Dedifferentiated amniotic fluid mesenchymal stem cell (primary cell): ENCODE results near the gene PRKAB2.
"Not testable (repeated sequence)": the region's sequence is repeated elsewhere in the genome, so short reads cannot be mapped to it uniquely, and the experiment has no call there.

ENCODE experiments used
- DNase-seq: peaks from one replicate; pipeline ENCODE4 v3.0.0-alpha.2; 2016; ENCODE audit errors: extremely low spot score

Gene PRKAB2

DNA sequence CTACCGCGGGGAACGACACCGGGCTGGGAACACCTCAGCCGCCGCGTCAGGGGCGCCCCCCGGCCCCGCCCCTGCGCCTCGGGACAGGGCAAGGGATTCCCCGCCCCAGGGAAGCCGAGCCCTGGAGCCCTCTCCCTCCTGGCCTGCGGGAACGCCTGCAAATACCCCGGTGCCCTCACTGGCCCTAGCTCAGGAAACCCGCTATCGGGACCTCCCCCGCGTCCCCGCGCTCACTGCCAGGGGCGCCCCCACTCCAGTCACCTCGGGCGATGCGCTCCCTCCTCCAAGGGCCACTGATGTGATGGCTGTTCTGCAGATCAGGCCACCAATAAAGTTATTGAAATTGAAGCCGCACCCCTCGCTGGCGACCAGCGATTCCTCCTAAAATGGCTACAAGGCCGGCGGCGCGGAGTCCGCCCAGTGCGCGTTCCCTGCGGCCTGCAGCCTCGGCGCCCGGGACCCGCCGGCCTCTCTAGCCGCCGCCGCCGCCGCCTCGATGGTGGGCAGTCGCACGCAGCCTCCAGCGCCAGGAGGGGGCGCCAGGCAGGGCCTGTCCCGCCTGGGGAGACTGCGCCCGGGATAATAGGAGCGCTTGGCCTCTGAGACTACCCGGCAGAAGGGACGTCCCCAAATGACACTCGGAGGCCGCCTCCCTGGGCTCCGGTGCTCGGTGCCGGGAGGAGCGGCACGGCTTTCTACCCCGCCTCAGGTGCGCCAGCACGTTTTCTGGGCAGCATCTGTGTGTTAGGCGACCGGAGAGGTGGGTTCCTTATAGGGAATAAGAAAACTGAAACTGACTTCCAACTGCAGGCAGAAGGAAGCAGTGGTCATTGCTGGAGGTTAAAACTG lies at the start of gene PRKAB2:
Gene PRKAB2 (minus strand): TSS at position 303 of the 849 bp plus-strand sequence. CDS start 326 bp downstream, outside the sequence.
- DNase-seq: peak; percentile 92

DNA sequence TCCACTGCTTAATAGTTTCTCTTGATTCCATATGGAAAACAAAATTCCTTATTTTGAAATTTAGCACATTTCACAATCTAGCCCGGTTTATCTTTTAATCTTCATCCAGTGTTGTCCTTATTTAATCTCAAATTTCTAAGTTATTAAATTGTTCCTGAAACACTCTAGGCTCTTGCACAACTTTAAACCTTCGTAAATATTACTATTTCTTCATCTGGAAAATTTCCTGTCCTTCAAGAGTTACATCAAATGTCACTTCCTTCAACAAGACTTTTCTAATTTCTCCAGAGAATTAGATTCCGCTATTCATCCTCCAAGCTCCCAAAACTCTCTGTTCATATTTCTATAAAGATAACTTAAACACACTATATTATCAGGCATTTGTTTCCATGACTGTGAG lies 46.3 kb upstream of the PRKAB2 start:
- no peak for DNase-seq

GRCh38 chr1:147217141-147217540 lies 44.9 kb upstream of the PRKAB2 start:
- no peak for DNase-seq

DNA sequence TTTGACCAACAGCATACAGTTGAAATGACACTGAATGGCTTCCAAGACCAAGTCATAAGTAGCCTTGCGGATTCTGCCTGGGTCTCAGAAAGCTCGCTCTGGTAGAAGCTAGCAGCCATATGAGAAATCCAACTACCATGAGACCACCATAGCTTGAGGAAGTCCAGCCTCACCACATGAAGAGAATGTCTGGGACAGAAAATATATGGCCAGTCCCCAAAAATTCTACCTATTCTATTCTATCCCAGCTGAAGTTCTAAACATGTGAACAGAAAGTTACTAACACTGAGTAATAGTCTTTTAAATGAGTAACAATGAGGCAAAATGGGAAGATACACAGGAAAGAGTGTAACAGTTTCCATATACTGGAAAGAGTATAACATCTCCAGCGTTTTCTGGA lies 43.9 kb upstream of the PRKAB2 start:
- DNase-seq: no peak

DNA sequence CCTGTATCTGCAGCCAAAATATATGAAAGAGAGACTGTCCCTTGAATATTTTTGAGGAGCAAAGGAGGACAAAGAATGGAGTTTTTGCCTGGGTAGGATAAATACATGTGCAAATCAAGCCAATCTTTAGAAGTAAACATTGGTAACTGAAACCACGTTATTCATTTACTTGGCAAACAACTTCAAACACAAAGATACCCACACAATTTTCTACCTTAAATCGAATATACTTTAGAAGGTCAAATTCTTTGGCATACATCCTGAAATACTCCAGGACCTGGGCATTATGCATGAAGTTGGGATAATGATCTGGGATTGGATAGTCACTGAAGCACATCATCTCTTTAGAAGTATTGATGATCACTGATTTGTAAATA lies 43.3 kb upstream of the PRKAB2 start:
- DNase-seq: no peak

DNA sequence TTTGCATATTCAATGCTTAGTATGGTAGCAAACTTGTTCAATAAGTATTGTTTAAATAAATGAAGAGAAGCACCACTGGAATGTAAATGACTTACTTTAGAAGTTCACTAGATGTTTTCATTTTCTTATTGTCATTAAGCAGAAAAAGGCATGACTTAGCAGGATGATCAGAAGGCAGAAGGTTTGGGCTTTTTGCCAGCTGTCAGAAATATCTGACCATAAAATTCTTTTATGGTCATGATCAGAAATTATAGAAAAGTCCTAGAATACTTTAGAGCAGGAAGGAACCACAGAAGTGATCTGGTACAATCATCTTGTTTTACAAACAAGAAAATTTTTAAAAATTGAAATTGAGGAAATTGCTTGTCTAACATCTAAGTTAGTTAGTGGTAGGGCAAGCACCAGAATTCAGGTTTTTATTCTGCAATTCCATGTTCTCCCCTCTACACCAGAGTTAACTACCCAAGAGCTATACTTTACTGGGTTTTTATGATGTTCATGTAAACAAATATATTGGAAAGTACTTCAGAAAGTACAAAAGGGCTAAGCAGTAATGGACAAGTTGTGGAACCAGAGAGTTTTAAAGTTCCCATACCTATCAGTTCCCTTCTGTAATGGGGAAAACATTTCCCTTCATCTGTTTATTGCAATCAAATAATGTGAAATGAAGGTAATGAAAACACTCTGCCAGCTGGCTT lies 42.7 kb upstream of the PRKAB2 start:
- DNase-seq: no peak

GRCh38 chr1:147214325-147214724 lies 42.1 kb upstream of the PRKAB2 start:
- no peak for DNase-seq

- DNase-seq: no peak
Measured at GRCh38 chr1:147213271-147213670, 41.0 kb upstream of the PRKAB2 start.

GRCh38 chr1:147211577-147211976 lies 39.3 kb upstream of the PRKAB2 start:
- DNase-seq: no peak

DNA sequence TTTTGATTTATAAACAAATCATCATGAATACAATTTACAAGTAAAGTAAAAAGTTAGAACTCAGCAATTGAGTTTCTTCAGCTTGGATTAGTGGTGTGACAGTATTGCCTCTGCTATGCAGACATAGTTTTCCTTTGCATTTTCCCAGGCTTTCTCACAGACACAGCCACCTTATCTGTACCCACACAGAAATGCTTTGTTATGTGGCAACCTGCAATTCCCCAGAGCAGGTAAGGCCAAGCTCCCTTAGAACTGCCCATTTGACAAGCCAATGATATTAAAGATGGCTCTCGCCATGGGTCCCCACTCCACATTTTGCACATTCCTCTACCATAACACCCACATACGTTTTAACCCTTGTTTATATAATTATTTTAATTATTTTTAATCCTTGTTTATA lies 38.7 kb upstream of the PRKAB2 start:
- no peak for DNase-seq

- DNase-seq: no peak
Measured at GRCh38 chr1:147209825-147210821, 37.9 kb upstream of the PRKAB2 start.

GRCh38 chr1:147208619-147209018 lies 36.3 kb upstream of the PRKAB2 start:
- no peak for DNase-seq

DNA sequence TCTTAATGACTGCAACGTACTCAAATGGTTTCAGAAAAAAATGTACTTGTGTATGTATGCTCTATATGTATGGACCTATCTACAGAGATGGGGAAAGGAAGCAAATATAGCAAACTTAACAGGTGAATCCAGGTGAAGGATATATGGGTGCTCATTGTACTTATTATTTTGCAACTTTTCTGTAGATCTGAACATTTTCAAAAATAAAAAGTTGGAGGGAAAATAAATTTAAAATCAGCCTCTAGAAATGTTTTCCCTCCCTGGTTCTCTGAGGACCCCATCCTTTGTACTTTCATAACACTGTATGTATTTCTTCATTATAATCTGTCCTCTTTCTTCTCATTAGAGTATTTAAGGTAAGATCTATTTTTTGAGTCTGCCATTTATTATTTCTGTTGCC lies 34.9 kb upstream of the PRKAB2 start:
- DNase-seq: no peak

DNA sequence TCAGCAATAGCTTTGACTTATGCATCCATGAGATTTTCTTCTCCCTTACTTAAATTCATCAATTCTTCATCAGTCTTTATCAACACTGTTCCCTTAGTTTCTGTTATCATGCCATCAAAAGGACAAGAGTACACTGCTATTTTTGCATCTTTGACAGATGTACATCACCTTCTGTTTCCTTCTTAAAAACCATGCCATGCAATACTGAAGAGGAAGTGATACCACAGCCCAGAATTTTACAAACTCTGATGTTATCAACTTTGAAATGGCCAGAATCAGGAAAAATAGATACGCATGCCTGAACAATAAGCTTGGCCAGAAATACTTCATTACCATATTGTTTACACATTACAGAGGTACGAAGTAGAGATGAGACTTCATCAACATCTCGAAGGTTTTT lies 31.8 kb upstream of the PRKAB2 start:
- no peak for DNase-seq

GRCh38 chr1:147202576-147202975 lies 30.3 kb upstream of the PRKAB2 start:
- no peak for DNase-seq

GRCh38 chr1:147201786-147202185 lies 29.5 kb upstream of the PRKAB2 start:
- no peak for DNase-seq

DNA sequence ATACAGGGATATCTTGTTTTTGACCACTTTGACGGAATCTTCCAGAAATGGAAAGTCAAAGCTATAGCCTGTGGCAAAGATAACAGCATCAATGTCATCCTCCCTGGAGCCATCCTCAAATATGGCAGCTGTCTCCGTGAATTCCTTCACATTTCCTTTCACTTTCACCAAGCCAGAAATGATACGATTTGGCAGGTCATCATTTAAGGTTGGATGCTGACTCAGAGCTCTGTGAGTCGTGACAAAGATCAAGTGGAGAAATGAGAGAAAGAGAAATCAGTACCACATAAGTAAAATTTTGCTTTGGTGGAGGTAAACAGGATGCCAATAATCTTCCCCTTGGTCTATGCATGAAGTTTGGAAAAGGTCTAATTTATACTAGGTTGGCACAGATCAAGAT lies 29.0 kb upstream of the PRKAB2 start:
- DNase-seq: no peak

GRCh38 chr1:147197324-147197723 lies 25.1 kb upstream of the PRKAB2 start:
- DNase-seq: not testable (repeated sequence)

DNA sequence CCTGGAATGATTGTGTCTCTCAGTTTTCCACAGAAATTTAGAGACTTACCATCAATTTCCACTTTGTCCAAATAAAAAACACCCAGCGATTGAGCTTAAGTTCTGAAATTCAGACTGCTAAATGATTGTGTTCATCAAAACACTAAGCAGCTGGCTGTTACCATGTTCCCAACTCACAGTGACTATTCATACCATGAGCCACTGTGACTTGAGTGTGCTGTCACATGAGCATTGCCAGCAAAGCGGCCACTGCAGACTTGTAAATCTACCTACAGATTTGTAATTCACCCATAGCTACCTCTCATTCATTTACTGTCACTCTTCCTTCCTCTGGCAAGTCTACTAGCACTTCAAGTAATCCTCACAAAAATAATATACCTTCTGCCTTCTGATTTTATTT lies 17.2 kb upstream of the PRKAB2 start:
- DNase-seq: no peak

- DNase-seq: no peak
Measured at GRCh38 chr1:147185432-147185831, 13.2 kb upstream of the PRKAB2 start.

DNA sequence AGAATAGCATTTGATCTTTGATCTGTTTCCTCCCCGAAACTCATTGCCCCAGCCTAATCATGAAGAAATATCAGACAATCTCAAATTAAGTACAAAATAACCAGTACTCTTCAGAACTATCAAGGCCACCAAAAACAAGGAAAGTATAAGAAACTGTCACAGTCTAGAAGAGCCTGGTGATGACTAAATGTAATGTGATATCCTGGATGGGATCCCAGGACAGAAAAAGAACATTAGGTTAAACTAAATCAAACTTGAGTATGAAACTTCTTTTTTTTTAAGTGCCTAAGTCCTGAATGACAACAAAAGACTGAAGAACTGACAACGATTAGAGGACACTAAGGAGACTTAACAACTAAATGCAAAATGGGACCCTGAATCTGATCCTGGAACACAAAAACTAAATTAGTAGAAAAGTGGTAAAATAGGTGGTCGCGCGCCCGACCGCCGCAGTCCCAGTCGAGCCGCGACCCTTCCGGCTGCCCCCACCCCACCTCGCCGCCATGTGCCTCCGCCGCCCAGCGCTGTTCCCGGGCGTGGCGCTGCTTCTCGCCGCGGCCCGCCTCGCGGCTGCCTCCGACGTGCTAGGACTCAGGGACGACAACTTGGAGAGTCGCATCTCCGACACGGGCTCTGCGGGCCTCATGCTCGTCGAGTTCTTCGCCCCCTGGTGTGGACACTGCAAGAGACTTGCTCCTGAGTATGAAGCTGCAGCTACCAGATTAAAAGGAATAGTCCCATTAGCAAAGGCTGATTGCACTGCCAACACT lies 5.5 kb upstream of the PRKAB2 start:
- DNase-seq: peak; percentile 37
